NOMO-1 treated with DMSO at 0.1 percent for 48 hours (cell line): ENCODE results near the gene TCF19.

Source experiments
- DNase-seq: peaks from one replicate; lab custom pipeline; 2025; ENCODE audit not compliant: unreplicated experiment; lab: John Stamatoyannopoulos, UW

Gene TCF19

GRCh38 chr6:31126396-31127175 is 31.8 kb upstream of the TCF19 start:
- no peak for DNase-seq

DNA sequence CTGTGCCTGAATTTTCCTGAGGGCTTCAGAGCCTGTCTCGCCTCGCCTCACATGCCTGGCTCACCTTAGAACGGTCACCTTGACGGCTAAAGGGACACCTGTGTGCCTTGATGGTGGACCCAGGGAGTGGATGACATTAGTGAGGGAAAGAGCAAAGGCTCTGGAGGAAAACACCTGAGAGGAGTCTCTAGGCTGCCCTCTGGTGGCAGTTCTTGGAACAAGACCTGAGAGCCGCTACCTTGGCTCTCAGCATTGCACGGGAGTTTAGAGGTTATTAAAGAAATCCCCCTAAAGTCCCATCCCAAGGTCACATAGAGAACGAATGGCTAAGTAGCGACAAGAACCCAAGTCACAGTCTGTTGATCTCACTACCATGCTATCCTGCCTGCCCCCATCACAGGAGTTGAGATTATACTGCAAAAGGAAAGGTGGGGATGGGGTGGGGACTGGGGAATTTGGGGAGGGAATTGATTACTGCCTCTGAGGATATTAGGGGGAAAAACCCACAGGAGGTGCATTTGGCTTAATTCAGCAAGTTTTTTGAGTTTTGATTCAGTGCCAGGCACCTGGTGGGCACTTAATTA is 30.2 kb upstream of the TCF19 start:
- peak; percentile 23 for DNase-seq

GRCh38 chr6:31129130-31129529 is 29.3 kb upstream of the TCF19 start:
- no peak for DNase-seq

- no peak for DNase-seq
Measured at GRCh38 chr6:31130751-31131150, 27.6 kb upstream of the TCF19 start.

- DNase-seq, result no peak
Measured at GRCh38 chr6:31131595-31131994, 26.8 kb upstream of the TCF19 start.

- DNase-seq, result no peak
Measured at GRCh38 chr6:31132806-31133205, 25.6 kb upstream of the TCF19 start.

DNA sequence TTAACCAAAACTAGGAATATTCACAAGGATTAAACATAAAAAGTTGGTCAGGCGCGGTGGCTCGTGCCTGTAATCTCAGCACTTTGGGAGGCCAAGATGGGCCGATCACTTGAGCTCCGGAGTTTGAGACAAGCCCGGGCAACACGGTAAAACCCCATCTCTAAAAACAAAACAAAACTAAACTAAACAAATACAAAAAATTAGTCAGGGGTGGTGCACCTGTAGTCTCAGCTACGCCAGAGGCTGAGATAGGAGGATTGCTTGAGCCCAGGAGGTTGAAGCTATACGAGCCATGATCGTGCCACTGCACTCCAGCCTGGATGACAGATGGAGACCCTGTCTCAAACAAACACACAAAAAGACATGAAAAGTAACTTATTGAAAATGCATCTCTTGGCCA is 22.7 kb upstream of the TCF19 start:
- DNase-seq, result no peak

DNA sequence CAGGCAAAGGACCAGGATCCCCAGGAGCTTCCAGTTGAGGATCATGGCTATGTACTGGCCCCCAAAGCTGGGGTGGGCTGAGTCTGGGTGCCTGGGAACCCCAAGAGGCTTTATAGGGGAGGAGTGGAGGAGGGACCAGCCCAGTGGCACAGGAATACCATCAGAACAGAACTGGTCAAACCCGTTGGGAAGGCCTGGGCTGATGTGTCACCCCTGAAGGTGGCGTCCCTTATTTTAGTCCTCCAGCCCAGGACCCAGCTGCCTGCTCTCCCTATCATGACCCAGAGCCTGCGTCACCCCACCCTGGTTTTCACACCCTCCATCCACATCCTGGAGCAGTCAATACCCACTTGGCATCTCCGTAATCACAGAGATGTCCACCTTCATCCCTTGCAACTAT is 19.4 kb upstream of the TCF19 start, which contains the start of gene PSORS1C2:
Gene PSORS1C2 (minus strand): TSS at position 85 of the 400 bp plus-strand sequence. CDS start 40 bp downstream, at position 45.
- DNase-seq, result no peak

DNA sequence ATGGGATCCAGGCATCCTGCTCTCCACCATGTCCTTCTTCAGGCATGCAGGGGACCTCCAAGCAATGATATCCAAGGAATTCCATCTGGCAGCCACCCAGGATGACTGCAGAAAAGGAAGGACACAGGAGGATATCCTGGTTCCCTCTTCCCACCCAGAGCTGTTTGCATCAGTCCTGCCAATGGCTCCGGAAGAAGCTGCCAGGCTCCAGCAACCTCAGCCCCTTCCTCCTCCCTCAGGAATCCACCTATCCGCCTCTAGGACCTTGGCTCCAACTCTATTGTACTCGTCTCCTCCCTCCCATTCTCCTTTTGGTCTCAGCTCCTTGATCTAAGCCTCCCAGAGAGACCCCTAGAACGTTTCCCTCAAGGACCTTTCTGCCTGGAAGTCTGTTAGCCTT is 18.8 kb upstream of the TCF19 start:
- no peak for DNase-seq

DNA sequence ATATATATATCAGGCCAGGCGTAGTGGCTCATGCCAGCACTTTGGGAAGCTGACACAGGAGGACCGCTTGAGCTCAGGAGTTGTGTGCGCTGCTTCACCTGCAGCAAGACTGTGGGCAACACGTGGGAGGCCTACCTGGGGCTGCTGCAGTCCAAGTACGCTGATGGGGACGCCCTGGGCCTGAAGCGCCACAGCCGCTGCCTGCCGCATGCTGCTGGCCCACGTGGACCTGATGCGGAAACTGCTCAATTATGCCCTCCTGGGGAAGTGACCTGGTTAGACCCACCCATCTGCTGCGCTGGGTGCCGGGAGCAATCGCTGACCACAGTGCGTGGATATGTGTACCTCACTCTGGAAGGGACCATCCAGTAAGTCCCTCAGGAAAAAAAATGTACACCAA is 17.7 kb upstream of the TCF19 start:
- no peak for DNase-seq

- DNase-seq, result no peak
Measured at GRCh38 chr6:31142361-31142761, 16.0 kb upstream of the TCF19 start.

DNA sequence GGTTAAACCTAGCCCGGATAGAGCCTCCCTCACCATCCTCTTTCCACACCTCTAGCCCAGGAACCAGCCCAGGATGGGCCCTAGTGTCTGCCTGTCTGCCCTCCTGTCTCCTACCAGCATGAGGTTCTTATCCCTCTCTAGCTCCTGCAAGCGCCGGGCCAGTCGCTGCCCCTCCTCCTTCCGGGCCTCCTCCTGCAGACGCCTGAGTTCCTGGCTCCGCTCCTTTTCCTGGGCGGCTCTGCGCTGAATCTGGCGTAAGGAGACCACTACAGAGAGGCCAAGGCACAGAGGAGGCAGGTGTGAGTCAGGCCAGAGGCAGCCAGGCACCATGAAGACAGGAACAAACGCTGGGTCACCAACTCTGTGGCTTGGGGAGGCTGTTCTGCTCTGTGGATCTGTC is 15.2 kb upstream of the TCF19 start:
- no peak for DNase-seq

GRCh38 chr6:31144296-31144969 is 14.0 kb upstream of the TCF19 start:
- no peak for DNase-seq

DNA sequence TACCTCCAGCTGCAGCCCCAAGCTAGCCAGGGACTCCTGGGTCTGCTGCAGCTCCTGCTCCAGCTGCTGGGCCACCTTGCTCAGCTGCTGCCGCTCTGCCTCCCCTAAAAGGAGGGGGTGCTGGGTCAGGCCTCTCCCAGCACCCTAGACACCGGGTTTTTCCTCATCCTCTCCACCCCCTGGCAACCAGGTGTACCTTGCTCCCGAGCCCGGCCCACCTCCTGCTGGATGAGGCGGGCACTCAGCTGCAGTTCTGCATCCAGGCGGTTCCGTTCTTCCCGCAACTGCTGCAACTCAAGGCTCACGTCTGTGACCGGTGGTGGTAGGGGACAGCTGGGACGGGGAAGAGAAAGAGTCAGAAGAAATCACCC is 13.4 kb upstream of the TCF19 start:
- no peak for DNase-seq

DNA sequence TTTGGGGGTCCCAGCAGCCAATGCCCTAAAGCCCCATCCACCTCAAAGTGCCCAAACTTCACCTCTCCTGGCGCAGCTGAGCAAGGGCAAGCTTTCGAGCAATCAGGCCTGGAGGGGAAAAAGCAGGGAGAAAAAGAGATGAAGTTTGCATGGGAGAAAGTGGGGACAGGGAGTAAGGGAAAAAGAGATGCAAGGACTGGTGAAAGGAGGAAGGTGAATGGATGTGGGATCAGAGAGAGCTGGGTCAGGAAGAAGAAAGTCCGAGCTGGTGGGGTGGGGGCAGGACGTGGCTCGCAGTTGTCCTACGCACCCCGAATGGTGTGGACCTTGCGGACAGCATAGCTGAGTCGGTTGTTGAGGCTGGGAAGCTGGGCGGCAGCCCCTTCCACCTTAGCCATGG is 13.0 kb upstream of the TCF19 start:
- no peak for DNase-seq

- DNase-seq, result no peak
Measured at GRCh38 chr6:31149827-31150447, 8.5 kb upstream of the TCF19 start.

DNA sequence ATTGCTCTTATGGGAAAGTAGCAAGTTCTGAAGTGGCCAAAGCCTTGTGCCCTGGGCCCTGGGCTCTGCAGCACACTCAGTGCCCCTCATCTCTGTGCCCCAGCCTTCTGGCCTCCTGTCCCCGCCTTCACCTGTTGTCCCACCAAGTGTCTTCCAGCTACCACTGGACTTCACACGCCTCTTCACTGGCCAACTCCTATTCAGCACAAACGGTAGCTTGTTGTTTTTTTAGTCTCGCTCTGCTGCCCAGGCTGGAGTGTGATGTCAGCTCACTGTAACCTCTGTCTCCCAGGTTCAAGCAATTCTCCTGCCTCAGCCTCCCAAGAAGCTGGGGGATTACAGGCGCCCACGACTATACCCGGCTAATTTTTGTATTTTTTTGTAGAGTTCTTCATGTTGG is 5.6 kb upstream of the TCF19 start:
- DNase-seq, result no peak

- DNase-seq, result no peak
Measured at GRCh38 chr6:31154436-31154835, 4.0 kb upstream of the TCF19 start.

- no peak for DNase-seq
Measured at GRCh38 chr6:31156641-31157040, 1.7 kb upstream of the TCF19 start.

- no peak for DNase-seq
Measured at GRCh38 chr6:31157513-31158139, 763 bp upstream of the TCF19 start, which contains the start of gene CCHCR1. Gene CCHCR1 (minus strand): TSS chr6:31157802. CDS start chr6:31157600, 202 bp downstream.
